Esophagus muscularis mucosa (tissue), 3 donors: ENCODE measurements around the gene NCR3LG1.

Experiments used
- CTCF ChIP-seq, 3 experiments: fragments of 200-600 bp in 2 of 3; fragments of 450-650 bp in 1 of 3; sonication (generic) in 2 of 3; IDR thresholded peaks; one replicate each; pipeline ENCODE4 v1.5.1; 2017 to 2019; ENCODE audit warnings: antibody characterized with exemption in 3 of 3, mild to moderate bottlenecking in 2 of 3, moderate library complexity in 1 of 3
- POLR2A ChIP-seq: fragments of 450-650 bp; IDR thresholded peaks from one replicate; pipeline ENCODE4 v1.6.1; 2017; ENCODE audit warnings: antibody characterized with exemption, moderate library complexity, mild to moderate bottlenecking, low read depth
- POLR2AphosphoS5 ChIP-seq, 2 donors: sonication (generic); formaldehyde crosslinking; IDR thresholded peaks; one replicate each; pipeline ENCODE4 v1.6.1; 2017; ENCODE audit warnings: antibody characterized with exemption in 2 of 2

GRCh38 chr11:17408641-17409040 is 57.0 kb downstream of the NCR3LG1 start:
- no peak for TF ChIP-seq POLR2A
- no peak for TF ChIP-seq CTCF (IDR thresholded peaks at IDR 0.05)
- no peak for TF ChIP-seq POLR2AphosphoS5 (IDR thresholded peaks at IDR 0.05)
